H54 (cell line): ENCODE results near the gene TMPRSS11D.

ENCODE experiments used
- DNase-seq: peaks from one replicate; pipeline ENCODE4 v3.0.0; 2011; ENCODE audit warnings: low spot score, mixed read lengths; ENCODE audit not compliant: insufficient read length
- FAIRE-seq: peaks from 3 replicates; lab custom pipeline; 2011; peaks lifted over from hg19 to GRCh38; lab: Jason Lieb, UNC
- POLR2A ChIP-seq: IDR thresholded peaks from 2 replicates; pipeline ENCODE4 v1.6.1; 2011; ENCODE audit warnings: low read depth, mild to moderate bottlenecking, low read length

TMPRSS11D gene

GRCh38 chr4:67874986-67875385 lies 8.8 kb downstream of the TMPRSS11D start:
- no peak for FAIRE-seq
- TF ChIP-seq POLR2A = no peak
- DNase-seq = no peak

- FAIRE-seq = no peak
- no peak for TF ChIP-seq POLR2A
- DNase-seq = no peak
Observed at GRCh38 chr4:67873116-67873515, 10.7 kb downstream of the TMPRSS11D start.

- DNase-seq (no peak), FAIRE-seq (no peak)
- no peak for TF ChIP-seq POLR2A
Observed at GRCh38 chr4:67871867-67872266, 11.9 kb downstream of the TMPRSS11D start.

GRCh38 chr4:67869580-67870190 lies 14.1 kb downstream of the TMPRSS11D start:
- DNase-seq = no peak
- no peak for FAIRE-seq
- no peak for TF ChIP-seq POLR2A

- no peak for TF ChIP-seq POLR2A
- no peak for DNase-seq
Observed at GRCh38 chr4:67861513-67861912, 22.3 kb downstream of the TMPRSS11D start.

GRCh38 chr4:67853336-67853735 lies 30.5 kb downstream of the TMPRSS11D start:
- no peak for FAIRE-seq
- TF ChIP-seq POLR2A = no peak
- DNase-seq = no peak

More at GRCh38 chr4:67861513-67861912, 22.3 kb downstream of the TMPRSS11D start:
- FAIRE-seq = no peak

GRCh38 chr4:67820903-67821302 lies 62.9 kb downstream of the TMPRSS11D start:
- FAIRE-seq (no peak), DNase-seq (no peak)
- no peak for TF ChIP-seq POLR2A

GRCh38 chr4:67810011-67810410 lies 73.8 kb downstream of the TMPRSS11D start:
- DNase-seq (no peak), FAIRE-seq (no peak)
- TF ChIP-seq POLR2A = no peak

- FAIRE-seq (no peak), DNase-seq (no peak)
- no peak for TF ChIP-seq POLR2A
Observed at GRCh38 chr4:67809502-67809901, 74.3 kb downstream of the TMPRSS11D start.

- no peak for TF ChIP-seq POLR2A
- FAIRE-seq (no peak), DNase-seq (no peak)
Observed at GRCh38 chr4:67796810-67797209, 87.0 kb downstream of the TMPRSS11D start.

- DNase-seq (no peak), FAIRE-seq (no peak)
- TF ChIP-seq POLR2A = no peak
Observed at GRCh38 chr4:67790721-67791120, 93.1 kb downstream of the TMPRSS11D start.

- no peak for FAIRE-seq
- no peak for DNase-seq
- no peak for TF ChIP-seq POLR2A
Observed at GRCh38 chr4:67787311-67787710, 96.5 kb downstream of the TMPRSS11D start.

GRCh38 chr4:67785528-67785927 lies 98.3 kb downstream of the TMPRSS11D start:
- no peak for DNase-seq
- TF ChIP-seq POLR2A = no peak
- FAIRE-seq = no peak

GRCh38 chr4:67779631-67780030 lies 104.2 kb downstream of the TMPRSS11D start:
- DNase-seq (no peak), FAIRE-seq (no peak)
- no peak for TF ChIP-seq POLR2A

GRCh38 chr4:67776746-67777145 lies 107.1 kb downstream of the TMPRSS11D start:
- no peak for DNase-seq
- no peak for TF ChIP-seq POLR2A

More at GRCh38 chr4:67776746-67777145, 107.1 kb downstream of the TMPRSS11D start:
- no peak for FAIRE-seq
